Effector memory CD4-positive, alpha-beta T cell (primary cell): ENCODE results near the gene PRRX1.

Experiments
- DNase-seq, 3 donors: peaks; one replicate each; pipeline ENCODE4 v3.0.0-alpha.2; 2020
- H3K27ac ChIP-seq: 2 replicates; pipeline ENCODE4 v1.7.0; 2013; ENCODE audit warnings: mild to moderate bottlenecking, low read length, moderate library complexity; ENCODE audit not compliant: insufficient read depth, poor library complexity, severe bottlenecking
- H3K27me3 ChIP-seq: replicated peaks from 2 replicates; pipeline ENCODE4 v1.7.0; 2013; ENCODE audit warnings: mild to moderate bottlenecking, low read length; ENCODE audit not compliant: insufficient read depth, control insufficient read depth, poor library complexity, severe bottlenecking
- H3K36me3 ChIP-seq: 2 replicates; pipeline ENCODE4 v1.7.0; 2013; ENCODE audit warnings: mild to moderate bottlenecking, low read length, moderate library complexity; ENCODE audit not compliant: control insufficient read depth, insufficient read depth
- H3K4me1 ChIP-seq: 2 replicates; pipeline ENCODE4 v1.7.0; 2013; ENCODE audit warnings: low read length, mild to moderate bottlenecking; ENCODE audit not compliant: control insufficient read depth, insufficient read depth, poor library complexity, severe bottlenecking
- H3K4me3 ChIP-seq: 2 replicates; pipeline ENCODE4 v1.7.0; 2013; ENCODE audit warnings: low read length, low read depth, mild to moderate bottlenecking; ENCODE audit not compliant: insufficient read depth, poor library complexity, severe bottlenecking
- H3K9me3 ChIP-seq: 2 replicates; pipeline ENCODE4 v1.7.0; 2013; ENCODE audit warnings: mild to moderate bottlenecking, low read length, moderate library complexity; ENCODE audit not compliant: control insufficient read depth

PRRX1 gene

GRCh38 chr1:170731566-170732251 lies 67.8 kb downstream of the PRRX1 start:
- no peaks in the 10 kb centered on the region for H3K36me3 ChIP-seq
- H3K9me3 ChIP-seq, result no peaks in the 10 kb centered on the region
- no peak for DNase-seq
- H3K4me1 ChIP-seq, result no peaks in the 10 kb centered on the region
- no peaks in the 10 kb centered on the region for H3K27me3 ChIP-seq
- H3K27ac ChIP-seq, result no peak overlapping the region
- no peak overlapping the region for H3K4me3 ChIP-seq

GRCh38 chr1:170732252-170732588 lies 68.3 kb downstream of the PRRX1 start:
- H3K36me3 ChIP-seq, result no peaks in the 10 kb centered on the region
- no peak overlapping the region for H3K27ac ChIP-seq
- H3K9me3 ChIP-seq, result no peaks in the 10 kb centered on the region
- no peaks in the 10 kb centered on the region for H3K4me1 ChIP-seq
- no peak overlapping the region for H3K4me3 ChIP-seq
- no peak for DNase-seq
- H3K27me3 ChIP-seq, result no peaks in the 10 kb centered on the region

GRCh38 chr1:170734412-170735175 lies 70.7 kb downstream of the PRRX1 start:
- Histone ChIP-seq H3K4me3 (no peak overlapping the region), H3K4me1 (no peaks in the 10 kb centered on the region), H3K27ac (no peak overlapping the region), H3K27me3 (no peaks in the 10 kb centered on the region), H3K36me3 (no peaks in the 10 kb centered on the region), H3K9me3 (no peaks in the 10 kb centered on the region)
- no peak for DNase-seq

- Histone ChIP-seq H3K27ac (no peak overlapping the region), H3K4me1 (no peaks in the 10 kb centered on the region), H3K27me3 (no peaks in the 10 kb centered on the region), H3K36me3 (no peaks in the 10 kb centered on the region), H3K9me3 (no peaks in the 10 kb centered on the region), H3K4me3 (no peak overlapping the region)
- DNase-seq, result no peak
Measured at GRCh38 chr1:170735366-170736263, 71.7 kb downstream of the PRRX1 start.

GRCh38 chr1:170739803-170740202 lies 75.9 kb downstream of the PRRX1 start:
- Histone ChIP-seq H3K4me1 (no peaks in the 10 kb centered on the region), H3K27me3 (no peaks in the 10 kb centered on the region), H3K27ac (no peak overlapping the region), H3K9me3 (no peaks in the 10 kb centered on the region), H3K4me3 (no peak overlapping the region), H3K36me3 (no peaks in the 10 kb centered on the region)
- no peak for DNase-seq

- Histone ChIP-seq H3K4me1 (no peaks in the 10 kb centered on the region), H3K36me3 (no peaks in the 10 kb centered on the region), H3K27ac (no peak overlapping the region), H3K27me3 (no peaks in the 10 kb centered on the region), H3K4me3 (no peak overlapping the region), H3K9me3 (no peaks in the 10 kb centered on the region)
- no peak for DNase-seq
Measured at GRCh38 chr1:170741678-170742077, 77.7 kb downstream of the PRRX1 start.

GRCh38 chr1:170742600-170742999 lies 78.7 kb downstream of the PRRX1 start:
- H3K9me3 ChIP-seq, result no peaks in the 10 kb centered on the region
- H3K36me3 ChIP-seq, result no peaks in the 10 kb centered on the region
- H3K4me1 ChIP-seq, result no peaks in the 10 kb centered on the region
- H3K4me3 ChIP-seq, result no peak overlapping the region
- H3K27ac ChIP-seq, result no peak overlapping the region
- H3K27me3 ChIP-seq, result no peaks in the 10 kb centered on the region
- no peak for DNase-seq

- DNase-seq, result no peak
- Histone ChIP-seq H3K36me3 (no peaks in the 10 kb centered on the region), H3K27me3 (no peaks in the 10 kb centered on the region), H3K9me3 (no peaks in the 10 kb centered on the region), H3K4me3 (no peak overlapping the region), H3K4me1 (no peaks in the 10 kb centered on the region), H3K27ac (no peak overlapping the region)
Measured at GRCh38 chr1:170743083-170743482, 79.2 kb downstream of the PRRX1 start.

- H3K27me3 ChIP-seq, result no peaks in the 10 kb centered on the region
- H3K9me3 ChIP-seq, result no peaks in the 10 kb centered on the region
- H3K36me3 ChIP-seq, result no peaks in the 10 kb centered on the region
- no peak overlapping the region for H3K27ac ChIP-seq
- no peak overlapping the region for H3K4me3 ChIP-seq
- DNase-seq, result no peak
- no peaks in the 10 kb centered on the region for H3K4me1 ChIP-seq
Measured at GRCh38 chr1:170749549-170749948, 85.6 kb downstream of the PRRX1 start.

GRCh38 chr1:170749959-170750358 lies 86.0 kb downstream of the PRRX1 start:
- Histone ChIP-seq H3K27me3 (no peaks in the 10 kb centered on the region), H3K4me1 (no peaks in the 10 kb centered on the region), H3K4me3 (no peak overlapping the region), H3K9me3 (no peaks in the 10 kb centered on the region), H3K36me3 (no peaks in the 10 kb centered on the region), H3K27ac (no peak overlapping the region)
- DNase-seq, result no peak
